SH-SY5Y (cell line): ENCODE measurements around the gene AHRR.

Experiments
- GATA2 ChIP-seq: IDR thresholded peaks from 2 replicates; pipeline ENCODE4 v1.6.1; 2011; ENCODE audit warnings: mild to moderate bottlenecking, low read depth, low read length
- GATA3 ChIP-seq: IDR thresholded peaks from 2 replicates; pipeline ENCODE4 v1.6.1; 2011; ENCODE audit warnings: low read depth, mild to moderate bottlenecking, low read length, moderate library complexity

DNA sequence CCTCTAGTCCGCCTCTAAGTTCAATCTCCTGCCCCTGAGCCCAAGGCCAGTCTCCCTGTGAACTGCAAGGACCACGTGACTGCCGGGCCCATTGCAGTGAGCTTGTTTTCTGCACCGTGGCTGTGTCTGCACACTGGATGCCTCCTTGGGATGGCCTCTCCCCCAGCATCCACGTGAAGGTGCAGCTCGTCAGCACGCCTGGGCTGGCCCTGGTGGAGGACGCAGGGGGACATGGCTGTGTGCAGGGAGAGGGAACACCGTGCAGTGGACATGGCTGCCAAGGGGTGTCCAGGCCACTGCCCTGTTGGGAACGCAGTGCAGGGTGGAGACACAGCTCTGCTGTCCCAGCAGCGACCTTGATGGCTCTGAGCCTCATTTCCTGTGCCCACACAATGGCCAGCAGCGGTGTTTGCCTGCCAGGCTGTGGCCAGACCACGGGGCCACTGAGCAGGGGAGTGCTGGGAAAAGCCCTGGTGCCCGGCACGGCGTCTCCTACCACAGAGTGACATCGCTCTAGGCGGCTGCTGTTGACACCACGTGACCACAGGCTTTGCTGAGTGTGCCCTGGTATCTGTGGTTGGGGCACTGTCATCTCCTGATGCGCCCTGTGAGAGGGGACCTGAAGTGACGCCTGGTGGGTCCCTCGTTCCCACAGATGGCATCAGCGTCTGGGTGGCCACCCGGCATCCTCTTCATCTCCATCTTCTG lies 94.6 kb downstream of the AHRR start:
- TF ChIP-seq GATA2 (no peak), GATA3 (no peak)
